Endothelial cell of umbilical vein (primary cell): ENCODE data around the gene AKNA. TPM values are rescaled to one million over a fixed set of nuclear protein-coding genes. Genes with fewer than 3 reads are reported as not detected.

Experiments used
- BruUV-seq: library from RNA; stranded (reverse); fragments of 400-500 nt; replicated peaks from 2 replicates; lab custom pipeline; 2021; lab: Mats Ljungman, UMichigan
- CTCF ChIA-PET: fragments of 300-600, 350-600 bp; sonication (Branson Sonifier 250); formaldehyde crosslinking; loops from one replicate; lab custom pipeline; 2021; ENCODE audit warnings: antibody characterized with exemption, inconsistent platforms; lab: Charles Lee
- POLR2A ChIA-PET: fragments of 300-600, 350-600 bp; sonication (Branson Sonifier 250); formaldehyde crosslinking; loops from one replicate; lab custom pipeline; 2021; ENCODE audit warnings: antibody characterized with exemption, inconsistent platforms; lab: Charles Lee
- DNase-seq: peaks from one replicate; pipeline ENCODE4 v3.0.0-alpha.2; 2011; ENCODE audit warnings: low read depth, low spot score
- FAIRE-seq: peaks from 2 replicates; lab custom pipeline; 2011; peaks lifted over from hg19 to GRCh38; lab: Jason Lieb, UNC
- H2AFZ ChIP-seq: 2 replicates; pipeline ENCODE4 v1.6.0; 2012; ENCODE audit warnings: low read depth, low read length, control low read depth, inconsistent platforms
- H3K27ac ChIP-seq: 2 replicates; pipeline ENCODE4 v1.5.1; 2011; ENCODE audit warnings: low read depth, mild to moderate bottlenecking, control low read depth, low read length, moderate library complexity; ENCODE audit not compliant: insufficient read depth
- H3K27me3 ChIP-seq, 2 experiments: 2 replicates each; pipeline versions ENCODE4 v1.6.0 to v1.6.1; 2011; ENCODE audit warnings: low read length in 2 of 2, mixed read lengths in 1 of 2; ENCODE audit not compliant: control insufficient read depth in 2 of 2, insufficient read depth in 2 of 2
- H3K36me3 ChIP-seq, 2 experiments: 2 replicates in 1 of 2; 3 replicates in 1 of 2; pipeline ENCODE4 v1.5.1; 2011; ENCODE audit warnings: low read length in 2 of 2, mild to moderate bottlenecking in 1 of 2, moderate library complexity in 1 of 2; ENCODE audit not compliant: control insufficient read depth in 2 of 2, insufficient read depth in 2 of 2; ENCODE audit errors: extremely low read depth in 1 of 2
- H3K4me1 ChIP-seq: 3 replicates; pipeline ENCODE4 v1.5.1; 2011; ENCODE audit warnings: mild to moderate bottlenecking, low read length; ENCODE audit not compliant: control insufficient read depth, insufficient read depth; ENCODE audit errors: extremely low read depth
- H3K4me2 ChIP-seq: 2 replicates; pipeline ENCODE4 v1.6.1; 2011; ENCODE audit warnings: low read length, control low read depth, mixed read lengths; ENCODE audit not compliant: insufficient read depth
- H3K4me3 ChIP-seq, 3 experiments: fragments of 200-600 bp in 1 of 3; sonication (generic), shearing (Covaris generic) in 1 of 3; replicated peaks in 1 of 3; 2 replicates each; pipeline ENCODE4 v1.5.1; 2011 to 2016; ENCODE audit warnings: control low read depth in 3 of 3, low read length in 3 of 3, mild to moderate bottlenecking in 2 of 3, inconsistent platforms in 1 of 3, low read depth in 1 of 3, moderate library complexity in 1 of 3; ENCODE audit not compliant: insufficient read depth in 1 of 3
- H3K79me2 ChIP-seq: 2 replicates; pipeline ENCODE4 v1.6.0; 2012; ENCODE audit warnings: low read length, inconsistent platforms; ENCODE audit not compliant: control insufficient read depth, insufficient read depth
- H3K9ac ChIP-seq: replicated peaks from 2 replicates; pipeline ENCODE3; 2011; ENCODE audit warnings: low read length, control low read depth; ENCODE audit not compliant: insufficient read depth; ENCODE audit errors: extremely low read depth
- H3K9me1 ChIP-seq: replicated peaks from 3 replicates; pipeline ENCODE4 v1.6.0; 2011; ENCODE audit warnings: mild to moderate bottlenecking, low read length; ENCODE audit not compliant: control insufficient read depth, insufficient read depth; ENCODE audit errors: extremely low read depth
- H3K9me3 ChIP-seq: replicated peaks from 2 replicates; pipeline ENCODE4 v1.5.1; 2012; ENCODE audit warnings: low read length, inconsistent platforms; ENCODE audit not compliant: control insufficient read depth, insufficient read depth
- H4K20me1 ChIP-seq: replicated peaks from 2 replicates; pipeline ENCODE3; 2011; ENCODE audit warnings: mild to moderate bottlenecking, low read length; ENCODE audit not compliant: control insufficient read depth, insufficient read depth; ENCODE audit errors: extremely low read depth
- EZH2 ChIP-seq: IDR thresholded peaks from 2 replicates; pipeline ENCODE4 v1.6.1; 2012; ENCODE audit warnings: borderline replicate concordance, low read depth, mild to moderate bottlenecking, moderate library complexity, low read length, inconsistent platforms; ENCODE audit not compliant: severe bottlenecking
- FOS ChIP-seq: IDR thresholded peaks from 2 replicates; pipeline ENCODE4 v1.6.1; 2011; ENCODE audit warnings: mild to moderate bottlenecking, low read length, moderate library complexity, borderline replicate concordance; ENCODE audit not compliant: insufficient read depth
- GATA2 ChIP-seq: IDR thresholded peaks from 2 replicates; pipeline ENCODE4 v1.7.0; 2011; ENCODE audit warnings: low read depth, mild to moderate bottlenecking, moderate library complexity, mixed read lengths, low read length; ENCODE audit not compliant: insufficient read length, insufficient read depth
- JUN ChIP-seq: IDR thresholded peaks from 2 replicates; pipeline ENCODE4 v1.6.1; 2011; ENCODE audit warnings: borderline replicate concordance, low read depth; ENCODE audit not compliant: insufficient read length, insufficient read depth
- MYC ChIP-seq: IDR thresholded peaks from one replicate; pipeline ENCODE4 v1.6.1; 2011; ENCODE audit warnings: mild to moderate bottlenecking, low read depth, low read length
- POLR2A ChIP-seq: IDR thresholded peaks from 2 replicates; pipeline ENCODE4 v1.6.1; 2012; ENCODE audit warnings: low read depth, mild to moderate bottlenecking, control low read depth, low read length
- POLR2AphosphoS5 ChIP-seq: IDR thresholded peaks from 2 replicates; pipeline ENCODE4 v1.6.1; 2012; ENCODE audit warnings: low read depth, mild to moderate bottlenecking, control low read depth, low read length, moderate library complexity; ENCODE audit not compliant: insufficient read depth
- dilution Hi-C: fragments of 300-500 bp; cut with MboI; formaldehyde crosslinking; loops from one replicate; pipeline ENCODE4 v1.15.0; 2019; ENCODE audit warnings: low sequenced_read_pairs; ENCODE audit not compliant: extremely low pct_ligation_motif_present
- intact Hi-C: fragments of 100-400 bp; cut with micrococcal nuclease; formaldehyde crosslinking; loops from one replicate; pipeline ENCODE4 v1.10.0; 2022
- polyA plus RNA-seq, 4 experiments: library from polyadenylated mRNA; depleted of rRNA in 3 of 4; stranded (reverse) in 3 of 4; unstranded in 1 of 4; fragments of >200 nt; gene quantifications; 2 replicates each; pipeline versions ENCODE4 v1.2.1 to v1.2.3, GENCODE V29; 2011 to 2012; ENCODE audit warnings: missing spikeins in 1 of 4
- total RNA-seq: library from RNA; stranded (reverse); gene quantifications from 2 replicates; pipeline ENCODE4 v1.2.3, GENCODE V29; 2021
- TF ChIP-seq, protein P1 (sequence below): IDR thresholded peaks from 2 replicates; pipeline ENCODE4 v1.6.1; 2011; ENCODE audit not compliant: insufficient read depth, insufficient read length
- TF ChIP-seq, protein P2 (sequence below), 2 donors: IDR thresholded peaks; 1 replicate in 1 of 2; 2 replicates in 1 of 2; pipeline ENCODE4 v1.5.1; 2011; ENCODE audit warnings: low read length in 2 of 2, mild to moderate bottlenecking in 2 of 2, moderate library complexity in 2 of 2, control low read depth in 1 of 2, inconsistent platforms in 1 of 2, low read depth in 1 of 2; ENCODE audit not compliant: insufficient read depth in 1 of 2; ENCODE audit errors: extremely low read depth in 1 of 2

AKNA gene
- total and polyA plus RNA-seq, 2 donors (not counting 3 experiments of a cell fraction or from before 2014, with no cell fraction given) = 11.3 to 22.4 TPM

DNA sequence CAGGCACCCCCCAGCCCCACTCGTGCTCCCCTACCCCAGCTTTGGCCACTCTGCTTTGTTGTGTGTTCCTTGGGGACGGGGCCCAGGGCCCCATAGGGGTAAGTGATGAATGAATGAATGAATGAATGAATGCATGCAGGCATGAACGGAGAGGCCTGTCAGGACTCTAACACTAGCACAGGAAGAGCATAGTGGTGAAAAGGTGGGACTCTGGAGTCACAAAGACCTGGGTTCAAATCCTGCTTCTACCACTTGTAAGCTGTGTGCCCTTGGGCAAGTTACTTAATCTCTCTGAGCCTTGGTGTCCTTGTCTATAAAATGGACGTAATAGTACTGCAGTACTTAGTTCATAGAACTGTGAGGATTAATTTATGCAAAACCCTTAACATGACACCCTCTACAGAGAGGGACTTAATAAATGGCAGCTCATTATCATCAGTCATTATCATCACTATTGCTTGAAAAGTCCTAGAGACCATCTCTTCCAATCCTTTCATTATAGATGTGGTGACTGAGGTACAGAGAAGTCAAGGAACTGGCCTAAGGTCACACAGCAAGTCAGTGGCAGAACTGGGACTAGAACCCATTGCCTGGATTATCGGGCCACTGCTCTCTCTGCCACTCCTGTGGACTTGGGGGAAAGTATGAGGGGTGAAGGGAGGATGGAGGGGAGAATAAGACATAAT is 44.9 kb downstream of the AKNA start:
- no peaks in the 10 kb centered on the region for H3K4me1 ChIP-seq
- no peak for FAIRE-seq
- H4K20me1 ChIP-seq = no peaks in the 10 kb centered on the region
- intact Hi-C loops = no loop called here
- no peak for DNase-seq
- ChIA-PET POLR2A (no interaction called here), CTCF (no interaction called here)
- no peak overlapping the region for H3K4me3 ChIP-seq
- H3K79me2 ChIP-seq = no peaks in the 10 kb centered on the region
- no peaks in the 10 kb centered on the region for H3K9me3 ChIP-seq
- H3K36me3 ChIP-seq = peaks cover 7 to 46% of the 10 kb centered on the region in 2 experiments
- dilution Hi-C loops = no loop called here
- no peaks in the 10 kb centered on the region for H3K9me1 ChIP-seq
- H3K27ac ChIP-seq = no peak overlapping the region
- no TSS peak for BruUV-seq
- TF ChIP-seq FOS = no peak
- no peak for TF ChIP-seq POLR2AphosphoS5
- TF ChIP-seq POLR2A = no peak
- TF ChIP-seq JUN = no peak
- TF ChIP-seq, protein P1, sequence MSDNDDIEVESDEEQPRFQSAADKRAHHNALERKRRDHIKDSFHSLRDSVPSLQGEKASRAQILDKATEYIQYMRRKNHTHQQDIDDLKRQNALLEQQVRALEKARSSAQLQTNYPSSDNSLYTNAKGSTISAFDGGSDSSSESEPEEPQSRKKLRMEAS = no peak
- TF ChIP-seq GATA2 = no peak
- no peak for TF ChIP-seq EZH2
- no peak for TF ChIP-seq MYC
- TF ChIP-seq, protein P2, sequence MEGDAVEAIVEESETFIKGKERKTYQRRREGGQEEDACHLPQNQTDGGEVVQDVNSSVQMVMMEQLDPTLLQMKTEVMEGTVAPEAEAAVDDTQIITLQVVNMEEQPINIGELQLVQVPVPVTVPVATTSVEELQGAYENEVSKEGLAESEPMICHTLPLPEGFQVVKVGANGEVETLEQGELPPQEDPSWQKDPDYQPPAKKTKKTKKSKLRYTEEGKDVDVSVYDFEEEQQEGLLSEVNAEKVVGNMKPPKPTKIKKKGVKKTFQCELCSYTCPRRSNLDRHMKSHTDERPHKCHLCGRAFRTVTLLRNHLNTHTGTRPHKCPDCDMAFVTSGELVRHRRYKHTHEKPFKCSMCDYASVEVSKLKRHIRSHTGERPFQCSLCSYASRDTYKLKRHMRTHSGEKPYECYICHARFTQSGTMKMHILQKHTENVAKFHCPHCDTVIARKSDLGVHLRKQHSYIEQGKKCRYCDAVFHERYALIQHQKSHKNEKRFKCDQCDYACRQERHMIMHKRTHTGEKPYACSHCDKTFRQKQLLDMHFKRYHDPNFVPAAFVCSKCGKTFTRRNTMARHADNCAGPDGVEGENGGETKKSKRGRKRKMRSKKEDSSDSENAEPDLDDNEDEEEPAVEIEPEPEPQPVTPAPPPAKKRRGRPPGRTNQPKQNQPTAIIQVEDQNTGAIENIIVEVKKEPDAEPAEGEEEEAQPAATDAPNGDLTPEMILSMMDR (IDR thresholded peaks at IDR 0.05; ENCODE audit: extremely low read depth in 1 of 2, insufficient read depth in 1 of 2, low read depth in 1 of 2, low read length in 2 of 2) = no peak
- no peak overlapping the region for H3K9ac ChIP-seq
- H2AFZ ChIP-seq = no peak overlapping the region
- no peak overlapping the region for H3K4me2 ChIP-seq
- no peaks in the 10 kb centered on the region for H3K27me3 ChIP-seq
